Upper lobe of left lung (tissue), 6 donors: ENCODE measurements around the gene SLC38A9. TPM values are rescaled to one million over a fixed set of nuclear protein-coding genes. Genes with fewer than 3 reads are reported as not detected.

Source experiments
- ATAC-seq, 2 donors: fragments of 200-7000 bp; cut with Tn5 transposase; one replicate each; pipeline ENCODE4 v1.9.1; 2022; ENCODE audit warnings: mild to moderate bottlenecking in 2 of 2, moderate library complexity in 2 of 2; ENCODE audit not compliant: low FRiP score in 2 of 2
- DNase-seq, 2 donors: peaks; one replicate each; pipeline ENCODE4 v3.0.0-alpha.2; 2019 to 2020
- H3K27ac ChIP-seq, 4 donors: fragments of 200-600 bp; sonication (generic); one replicate each; pipeline ENCODE4 v1.5.1; 2016 to 2019
- H3K27me3 ChIP-seq, 4 donors: fragments of 200-600 bp; sonication (generic); one replicate each; pipeline ENCODE4 v1.5.1; 2017 to 2019
- H3K36me3 ChIP-seq, 4 donors: fragments of 200-600 bp; sonication (generic); one replicate each; pipeline ENCODE4 v1.5.1; 2016 to 2019
- H3K4me1 ChIP-seq, 4 donors: fragments of 200-600 bp; sonication (generic); one replicate each; pipeline ENCODE4 v1.5.1; 2018 to 2019
- H3K4me3 ChIP-seq, 4 donors: fragments of 200-600 bp; sonication (generic); one replicate each; pipeline ENCODE4 v1.5.1; 2017 to 2019; ENCODE audit warnings: mild to moderate bottlenecking in 2 of 4, moderate library complexity in 1 of 4
- H3K9me3 ChIP-seq, 4 donors: fragments of 200-600 bp; sonication (generic); one replicate each; pipeline ENCODE4 v1.5.1; 2018 to 2019
- CTCF ChIP-seq, 6 experiments: fragments of 450-650 bp in 4 of 6; fragments of 200-600 bp in 2 of 6; sonication (generic) in 2 of 6; IDR thresholded peaks; one replicate each; pipeline ENCODE4 v1.5.1; 2016 to 2019; ENCODE audit warnings: antibody characterized with exemption in 6 of 6
- EP300 ChIP-seq, 4 donors: sonication (generic); formaldehyde crosslinking; IDR thresholded peaks; one replicate each; pipeline ENCODE4 v1.5.1; 2017; ENCODE audit warnings: antibody characterized with exemption in 4 of 4, control low read depth in 2 of 4
- POLR2A ChIP-seq, 4 donors: fragments of 450-650 bp; IDR thresholded peaks; one replicate each; pipeline ENCODE4 v1.5.1; 2016 to 2017; ENCODE audit warnings: antibody characterized with exemption in 4 of 4, mild to moderate bottlenecking in 2 of 4
- POLR2AphosphoS5 ChIP-seq, 2 donors: sonication (generic); formaldehyde crosslinking; IDR thresholded peaks; one replicate each; pipeline ENCODE4 v1.5.1; 2017; ENCODE audit warnings: antibody characterized with exemption in 2 of 2
- WGBS, 2 donors: methylation state at CpG; one replicate each; pipeline ENCODE4 v1.1.5; 2017 to 2018; 5-methylcytosine and 5-hydroxymethylcytosine counted together
- total RNA-seq, 6 donors: library from RNA; depleted of rRNA in 4 of 6; stranded (reverse); fragments of >200 nt in 4 of 6; gene quantifications; one replicate each; pipeline versions ENCODE4 v1.1.0 to v1.2.1, GENCODE V29; 2016 to 2021
- donor health status: DM: no; HTN: no; CAD: no; lungs with moderate emphysema.
- donor health status: DM: no; HTN: yes; CAD: no; lungs with severe emphysema.

Gene SLC38A9
- total RNA-seq, 6 donors from 2014 or later = 14.4 to 41.9 (median 19.9) TPM

GRCh38 chr5:55649963-55650362 is 62.2 kb downstream of the SLC38A9 start:
- Histone ChIP-seq H3K36me3 (no peaks in the 10 kb centered on the region), H3K4me3 (no peak overlapping the region), H3K27ac (peak overlapping the region in 1 of 4 donors; percentile 34), H3K9me3 (no peaks in the 10 kb centered on the region), H3K27me3 (no peaks in the 10 kb centered on the region), H3K4me1 (peaks cover 0 to 8% (median 3%) of the 10 kb centered on the region in 4 donors)
- DNase-seq = no peak
- TF ChIP-seq POLR2AphosphoS5 (IDR thresholded peaks at IDR 0.05) = no peak
- TF ChIP-seq EP300 (IDR thresholded peaks at IDR 0.05) = no peak
- no peak for TF ChIP-seq POLR2A (IDR thresholded peaks at IDR 0.05)
- no peak for TF ChIP-seq CTCF (IDR thresholded peaks at IDR 0.05)
- ATAC-seq = no peak

- no peaks in the 10 kb centered on the region for H3K36me3 ChIP-seq
- H3K9me3 ChIP-seq = no peaks in the 10 kb centered on the region
- H3K4me1 ChIP-seq = peaks cover 0 to 12% (median 4%) of the 10 kb centered on the region in 4 donors
- no peak overlapping the region for H3K4me3 ChIP-seq
- H3K27me3 ChIP-seq = no peaks in the 10 kb centered on the region
- TF ChIP-seq POLR2AphosphoS5 (IDR thresholded peaks at IDR 0.05) (no peak), POLR2A (IDR thresholded peaks at IDR 0.05) (no peak), EP300 (IDR thresholded peaks at IDR 0.05) (no peak), CTCF (IDR thresholded peaks at IDR 0.05) (no peak)
- 75 to 83% methylated on average over 3 of the region's 3 CpGs for WGBS, 2 donors
- peak overlapping the region in 2 of 4 donors; percentile 24 to 66 for H3K27ac ChIP-seq
- DNase-seq (no peak), ATAC-seq (no peak)
Measured at GRCh38 chr5:55645304-55645703, 66.8 kb downstream of the SLC38A9 start.

- Histone ChIP-seq H3K9me3 (no peaks in the 10 kb centered on the region), H3K4me3 (no peak overlapping the region), H3K27me3 (no peaks in the 10 kb centered on the region), H3K27ac (no peak overlapping the region), H3K36me3 (no peaks in the 10 kb centered on the region), H3K4me1 (peaks cover 22 to 39% (median 34%) of the 10 kb centered on the region in 4 donors)
- WGBS, 2 donors = 56 to 63% methylated on average over 4 of the region's 4 CpGs
- DNase-seq (no peak), ATAC-seq (no peak)
- TF ChIP-seq EP300 (IDR thresholded peaks at IDR 0.05) (no peak), CTCF (IDR thresholded peaks at IDR 0.05) (no peak), POLR2A (IDR thresholded peaks at IDR 0.05) (no peak), POLR2AphosphoS5 (IDR thresholded peaks at IDR 0.05) (no peak)
Measured at GRCh38 chr5:55638455-55638854, 73.7 kb downstream of the SLC38A9 start.

GRCh38 chr5:55638051-55638450 is 74.1 kb downstream of the SLC38A9 start:
- no peak for ATAC-seq
- H3K27me3 ChIP-seq = no peaks in the 10 kb centered on the region
- TF ChIP-seq POLR2AphosphoS5 (IDR thresholded peaks at IDR 0.05) (no peak), EP300 (IDR thresholded peaks at IDR 0.05) (no peak), POLR2A (IDR thresholded peaks at IDR 0.05) (no peak), CTCF (IDR thresholded peaks at IDR 0.05) (no peak)
- H3K36me3 ChIP-seq = no peaks in the 10 kb centered on the region
- H3K27ac ChIP-seq = no peak overlapping the region
- H3K9me3 ChIP-seq = no peaks in the 10 kb centered on the region
- peaks cover 26 to 43% (median 35%) of the 10 kb centered on the region in 4 donors for H3K4me1 ChIP-seq
- no peak overlapping the region for H3K4me3 ChIP-seq
- 89 to 95% methylated on average over 2 of the region's 2 CpGs for WGBS, 2 donors
- no peak for DNase-seq

GRCh38 chr5:55636683-55637082 is 75.4 kb downstream of the SLC38A9 start:
- Histone ChIP-seq H3K36me3 (no peaks in the 10 kb centered on the region), H3K4me1 (peaks cover 26 to 44% (median 35%) of the 10 kb centered on the region in 4 donors), H3K9me3 (no peaks in the 10 kb centered on the region), H3K27me3 (no peaks in the 10 kb centered on the region), H3K27ac (peak overlapping the region; percentile 9 to 56 (median 36)), H3K4me3 (no peak overlapping the region)
- peak in 1 of 2 donors; percentile 76 for ATAC-seq
- 15 to 16% methylated on average over 3 of the region's 3 CpGs for whole genome bisulfite sequencing, 2 donors
- peak in 1 of 2 donors; percentile 59 for DNase-seq
- no peak for TF ChIP-seq CTCF (IDR thresholded peaks at IDR 0.05)
- TF ChIP-seq EP300 (IDR thresholded peaks at IDR 0.05) = peak in 1 of 4 donors; percentile 10
- no peak for TF ChIP-seq POLR2A (IDR thresholded peaks at IDR 0.05)
